ENCODE data around the gene PGAP1.

The PGAP1 gene

GRCh38 chr2:196798980-196799379 is 127.5 kb downstream of the PGAP1 start:
- DNase-seq (ENCODE audit: low read depth in 2 of 2): no peak

GRCh38 chr2:196792865-196793264 is 133.6 kb downstream of the PGAP1 start:
- no peak for DNase-seq (ENCODE audit: low read depth in 2 of 2)

- peak in 1 of 2 donors; percentile 16 for DNase-seq (ENCODE audit: low read depth in 2 of 2)
Observed at GRCh38 chr2:196783431-196784094, 142.9 kb downstream of the PGAP1 start.
